ENCODE measurements around the gene CDR2L.
A peak's percentile ranks its signal among the peaks of the same experiment; 100 is the strongest.
"Not testable (repeated sequence)": the region's sequence is repeated elsewhere in the genome, so short reads cannot be mapped to it uniquely, and the experiment has no call there.

The CDR2L gene

GRCh38 chr17:74981979-74982662, 5.3 kb upstream of the CDR2L start:
- peak; percentile 84 for DNase-seq

- not testable (repeated sequence) for DNase-seq
Observed at GRCh38 chr17:74982663-74983313, 4.6 kb upstream of the CDR2L start.

DNA sequence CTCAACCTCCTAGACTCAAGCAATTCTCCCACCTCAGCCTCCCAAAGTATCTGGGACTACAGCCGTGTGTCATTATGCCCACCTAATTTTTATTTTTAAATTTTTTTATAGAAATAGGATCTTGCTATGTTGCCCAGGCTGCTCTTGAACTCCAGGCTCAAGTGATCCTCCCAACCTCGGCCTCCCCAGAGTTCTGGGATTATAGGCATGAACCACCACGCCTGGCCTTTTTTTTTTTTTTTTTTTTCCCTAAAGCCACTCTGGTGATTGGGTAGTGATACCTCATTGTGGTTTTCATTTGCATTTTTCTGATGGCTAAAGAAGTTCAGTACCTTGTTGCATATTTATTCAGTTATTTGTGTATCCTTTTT, 1.2 kb upstream of the CDR2L start:
- no peak for DNase-seq

DNA sequence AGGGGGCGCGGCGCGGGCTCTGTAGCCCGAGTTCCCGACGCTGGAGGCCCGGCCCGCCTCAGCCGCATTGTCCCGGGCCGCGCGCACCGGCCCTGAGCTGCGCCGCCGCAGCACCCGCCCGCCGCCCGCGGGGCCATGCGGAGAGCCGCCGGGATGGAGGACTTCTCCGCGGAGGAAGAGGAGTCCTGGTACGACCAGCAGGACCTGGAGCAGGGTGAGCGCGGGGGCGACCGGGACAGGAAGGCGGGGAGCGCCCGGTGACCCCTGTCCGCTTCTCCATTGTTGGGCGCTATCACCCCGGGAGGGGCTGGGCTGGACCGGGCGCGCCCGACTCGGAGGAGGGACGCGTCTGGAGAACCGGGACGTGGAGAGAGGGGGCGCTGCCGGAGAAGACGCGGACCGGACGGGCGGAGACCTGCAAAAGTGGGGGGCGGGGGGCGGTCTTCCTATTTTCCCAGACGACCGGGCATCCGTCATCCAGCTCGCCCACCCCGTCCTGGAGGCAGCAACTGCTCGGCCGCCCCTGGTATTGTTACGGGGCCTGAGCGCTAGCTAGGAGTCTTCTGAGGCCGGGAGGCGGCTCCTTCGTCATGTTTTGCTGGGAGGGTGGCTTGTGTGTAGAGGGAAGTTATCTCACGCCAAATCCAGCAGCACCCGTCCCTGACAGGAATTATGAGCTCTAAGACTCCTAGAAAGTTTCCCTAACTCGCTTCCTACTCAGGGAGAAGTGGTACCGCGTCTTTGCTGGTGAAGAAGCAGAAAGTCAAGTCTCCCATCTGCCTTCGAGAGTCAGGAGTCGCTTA, 678 bp downstream of the CDR2L start:
- DNase-seq, result no peak

- DNase-seq, result no peak
Observed at GRCh38 chr17:74990581-74991105, 3.2 kb downstream of the CDR2L start.

DNA sequence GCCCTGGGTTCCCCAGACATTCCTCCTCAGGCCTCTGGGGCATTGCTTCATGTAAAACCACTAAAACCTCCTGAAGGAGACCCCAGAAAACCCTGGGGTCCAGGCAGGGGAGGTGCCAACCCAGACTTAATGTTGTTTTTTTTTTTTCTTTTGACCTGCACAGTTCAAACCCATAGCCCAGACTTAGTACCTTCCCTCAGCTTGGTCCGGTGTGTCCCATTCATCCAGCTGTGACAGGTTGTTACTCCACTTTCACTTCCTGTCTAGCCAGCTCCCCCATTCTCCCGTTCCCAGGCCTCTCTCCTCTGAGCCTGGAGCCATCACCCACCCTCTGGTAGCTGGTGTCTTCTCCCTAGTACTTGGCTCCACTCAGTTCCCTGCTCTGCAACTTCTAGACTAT, 4.8 kb downstream of the CDR2L start:
- no peak for DNase-seq

DNA sequence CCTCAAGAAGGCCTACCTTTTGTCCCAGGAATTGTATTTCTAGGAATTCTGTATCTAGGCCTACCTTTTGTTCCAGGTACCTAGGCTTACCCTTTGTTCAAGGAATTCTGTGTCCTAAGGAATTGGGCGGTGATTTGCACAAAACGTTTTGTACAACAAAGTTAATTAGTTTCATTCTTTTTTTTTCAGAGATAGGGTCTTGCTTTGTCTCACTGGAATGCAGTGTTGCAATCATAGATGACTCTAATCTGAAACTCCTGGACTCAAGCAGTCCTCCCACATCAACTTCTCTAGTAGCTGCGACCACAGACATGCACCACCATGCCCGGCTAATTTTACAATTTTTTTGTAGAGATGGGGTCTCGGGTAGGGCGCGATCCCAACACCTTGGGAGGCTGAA, 7.0 kb downstream of the CDR2L start:
- DNase-seq, result peak; percentile 23

GRCh38 chr17:74995847-74996246, 8.4 kb downstream of the CDR2L start:
- no peak for DNase-seq

DNA sequence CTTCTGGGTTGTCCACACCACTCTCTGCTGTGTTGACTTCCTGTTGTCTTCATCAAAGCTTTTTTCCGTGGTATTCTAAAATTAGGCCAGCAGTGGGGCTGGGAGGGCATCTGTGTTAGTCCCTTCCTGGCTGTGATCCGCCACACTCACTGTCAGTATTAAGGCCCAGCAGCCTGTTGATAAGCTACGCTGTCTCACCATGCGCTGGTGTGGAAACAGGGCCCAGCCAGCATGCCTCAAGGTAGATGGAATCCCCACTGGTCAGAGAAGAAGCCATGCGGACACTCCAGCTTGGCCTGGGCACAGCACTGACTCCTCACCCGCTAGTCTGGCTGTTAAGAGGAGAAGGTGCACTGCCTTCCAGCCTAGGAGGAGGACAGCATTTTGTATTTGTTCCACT, 11.4 kb downstream of the CDR2L start:
- no peak for DNase-seq

GRCh38 chr17:74999523-74999922, 12.1 kb downstream of the CDR2L start:
- DNase-seq, result no peak

DNA sequence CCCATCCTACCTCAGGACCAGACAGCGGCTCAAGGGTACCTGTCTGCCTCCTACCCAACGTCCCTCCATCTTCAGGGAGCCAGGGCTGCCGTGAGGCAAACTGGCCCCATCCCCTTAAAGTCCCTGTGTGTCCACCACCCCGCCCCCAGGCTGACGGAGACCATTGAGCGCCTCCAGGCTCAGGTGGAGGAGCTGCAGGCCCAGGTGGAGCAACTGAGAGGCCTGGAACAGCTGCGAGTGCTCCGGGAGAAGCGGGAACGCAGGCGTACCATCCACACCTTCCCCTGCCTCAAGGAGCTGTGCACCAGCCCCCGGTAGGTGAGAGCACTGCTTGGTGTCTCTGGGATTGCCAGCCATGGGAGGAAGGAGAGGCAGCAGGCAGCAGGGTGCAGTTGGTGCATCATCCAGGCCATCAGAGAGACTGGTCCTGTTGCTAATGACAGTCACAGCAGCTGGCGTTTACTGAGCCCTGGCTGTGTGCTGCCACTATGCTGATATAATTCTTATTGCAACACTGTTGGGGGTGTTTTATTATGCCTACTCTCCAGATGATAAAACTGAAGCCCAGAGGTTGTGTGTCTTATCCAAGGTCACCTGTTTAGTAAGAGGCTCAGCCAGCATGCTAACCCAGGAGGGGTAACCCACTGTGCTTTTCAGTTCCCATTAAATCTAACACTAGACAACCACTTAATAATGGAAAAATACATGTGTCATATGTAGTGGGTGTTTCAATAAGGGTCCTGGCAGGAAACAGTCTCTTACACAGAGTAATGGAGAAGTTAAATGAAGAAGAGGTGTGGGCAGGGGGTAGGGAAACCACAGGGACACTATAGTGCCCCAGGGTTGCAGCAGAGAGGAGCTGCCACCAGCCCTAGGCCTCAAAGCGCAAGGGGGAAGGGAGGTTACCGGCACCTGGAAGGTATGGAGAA, 14.7 kb downstream of the CDR2L start:
- DNase-seq, result no peak

DNA sequence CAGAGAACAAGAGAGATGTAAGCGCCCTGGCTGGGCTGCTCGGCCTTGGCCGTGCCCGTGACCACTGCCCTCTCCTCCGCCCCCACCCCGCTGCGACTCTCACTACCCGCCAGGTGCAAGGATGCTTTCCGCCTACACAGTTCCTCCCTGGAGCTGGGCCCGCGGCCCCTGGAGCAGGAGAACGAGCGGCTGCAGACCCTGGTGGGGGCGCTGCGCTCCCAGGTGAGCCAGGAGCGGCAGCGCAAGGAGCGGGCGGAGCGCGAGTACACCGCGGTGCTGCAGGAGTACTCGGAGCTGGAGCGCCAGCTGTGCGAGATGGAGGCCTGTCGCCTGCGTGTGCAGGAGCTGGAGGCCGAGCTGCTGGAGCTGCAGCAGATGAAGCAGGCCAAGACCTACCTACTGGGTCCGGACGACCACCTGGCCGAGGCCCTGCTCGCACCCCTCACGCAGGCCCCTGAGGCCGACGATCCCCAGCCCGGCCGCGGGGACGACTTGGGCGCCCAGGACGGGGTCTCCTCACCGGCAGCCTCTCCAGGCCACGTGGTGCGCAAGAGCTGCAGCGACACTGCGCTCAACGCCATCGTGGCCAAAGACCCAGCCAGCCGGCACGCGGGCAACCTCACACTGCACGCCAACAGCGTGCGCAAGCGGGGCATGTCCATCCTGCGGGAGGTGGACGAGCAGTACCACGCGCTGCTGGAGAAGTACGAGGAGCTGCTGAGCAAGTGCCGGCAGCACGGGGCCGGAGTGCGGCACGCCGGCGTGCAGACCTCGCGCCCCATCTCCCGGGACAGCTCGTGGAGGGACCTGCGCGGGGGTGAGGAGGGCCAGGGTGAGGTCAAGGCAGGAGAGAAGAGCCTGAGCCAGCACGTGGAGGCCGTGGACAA, 15.9 kb downstream of the CDR2L start:
- DNase-seq, result no peak

DNA sequence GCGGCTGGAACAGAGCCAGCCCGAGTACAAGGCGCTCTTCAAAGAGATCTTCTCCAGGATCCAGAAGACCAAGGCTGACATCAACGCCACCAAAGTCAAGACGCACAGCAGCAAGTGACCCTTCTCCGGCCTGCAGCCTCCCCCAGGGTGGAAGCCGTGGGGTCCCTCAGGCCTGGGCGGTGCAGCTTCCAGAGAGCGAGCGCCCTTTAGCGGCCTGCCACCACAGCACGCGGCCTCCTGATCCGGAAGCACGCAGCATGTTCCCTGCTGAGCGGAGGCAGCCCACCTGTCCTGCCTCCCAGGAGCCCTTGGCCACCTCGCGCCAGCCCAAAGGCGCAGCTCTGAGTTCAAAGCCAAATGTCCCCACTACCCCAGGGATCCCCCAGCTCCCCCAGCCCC, 16.5 kb downstream of the CDR2L start:
- DNase-seq, result no peak

DNA sequence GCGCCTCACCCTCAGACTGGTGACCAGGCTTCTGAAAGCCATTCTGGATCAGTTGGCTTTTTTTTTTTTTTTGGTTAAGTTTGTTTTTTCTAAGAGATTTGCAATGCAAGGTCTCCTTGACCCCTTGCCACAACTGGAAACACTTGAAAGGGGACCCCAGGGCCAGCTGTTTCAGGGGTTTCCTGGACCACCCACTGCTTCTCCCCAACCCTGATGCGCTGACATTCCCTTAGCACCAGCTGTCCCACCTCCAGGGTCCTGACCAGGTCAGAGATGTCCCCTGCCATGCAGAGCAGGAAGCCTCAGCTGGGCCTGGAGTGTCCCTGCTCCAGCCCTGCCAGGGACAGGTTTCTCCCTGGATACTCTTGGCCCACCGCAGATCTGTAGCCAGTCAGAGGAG, 16.9 kb downstream of the CDR2L start:
- DNase-seq, result no peak

GRCh38 chr17:75005291-75005690, 17.9 kb downstream of the CDR2L start:
- no peak for DNase-seq

GRCh38 chr17:75006084-75006483, 18.7 kb downstream of the CDR2L start:
- DNase-seq, result not testable (repeated sequence)

GRCh38 chr17:75006653-75007052, 19.2 kb downstream of the CDR2L start:
- peak; percentile 76 for DNase-seq

GRCh38 chr17:75008373-75008772, 20.9 kb downstream of the CDR2L start:
- DNase-seq, result no peak

- no peak for DNase-seq
Observed at GRCh38 chr17:75009139-75009724, 21.8 kb downstream of the CDR2L start.

- peak; percentile 42 for DNase-seq
Observed at GRCh38 chr17:75010683-75011400, 23.4 kb downstream of the CDR2L start.
